ENCODE results near the gene NOC2L. TPM values are rescaled to one million over a fixed set of nuclear protein-coding genes. Genes with fewer than 3 reads are reported as not detected.

Gene NOC2L
- total and polyA plus RNA-seq, 2 experiments from 2014 or later = 95.4 to 119 TPM

GRCh38 chr1:1004420-1004779, 45.3 kb upstream of the NOC2L start:
- H3K27me3 ChIP-seq = peaks cover 4% of the 10 kb centered on the region
- no peaks in the 10 kb centered on the region for H3K9me3 ChIP-seq (ENCODE audit: low read depth)
- no peaks in the 10 kb centered on the region for H3K36me3 ChIP-seq
- H3K27ac ChIP-seq = peak overlapping the region; percentile 84
- H3K4me3 ChIP-seq = no peak overlapping the region
- TF ChIP-seq CTCF (IDR thresholded peaks at IDR 0.05; ENCODE audit: low read depth, low read length) = no peak
- peaks cover 27% of the 10 kb centered on the region for H3K4me1 ChIP-seq (ENCODE audit: low read depth)
- DNase-seq (ENCODE audit: low read depth in 1 of 2, low spot score in 1 of 2) = no peak

GRCh38 chr1:1003618-1004419, 44.8 kb upstream of the NOC2L start:
- Histone ChIP-seq H3K27me3 (peaks cover 9% of the 10 kb centered on the region), H3K9me3 (ENCODE audit: low read depth) (no peaks in the 10 kb centered on the region), H3K4me3 (no peak overlapping the region), H3K4me1 (ENCODE audit: low read depth) (peaks cover 27% of the 10 kb centered on the region), H3K36me3 (no peaks in the 10 kb centered on the region), H3K27ac (no peak overlapping the region)
- DNase-seq (ENCODE audit: low read depth in 1 of 2, low spot score in 1 of 2) = no peak
- TF ChIP-seq CTCF (IDR thresholded peaks at IDR 0.05; ENCODE audit: low read depth, low read length) = no peak

GRCh38 chr1:1001057-1001783, 42.2 kb upstream of the NOC2L start:
- peak overlapping the region; percentile 39 for H3K4me3 ChIP-seq
- TF ChIP-seq CTCF (IDR thresholded peaks at IDR 0.05; ENCODE audit: low read depth, low read length) = no peak
- no peaks in the 10 kb centered on the region for H3K9me3 ChIP-seq (ENCODE audit: low read depth)
- H3K27ac ChIP-seq = peak overlapping the region; percentile 99
- peaks cover 31% of the 10 kb centered on the region for H3K27me3 ChIP-seq
- H3K36me3 ChIP-seq = no peaks in the 10 kb centered on the region
- DNase-seq (ENCODE audit: low read depth in 1 of 2, low spot score in 1 of 2) = no peak
- H3K4me1 ChIP-seq (ENCODE audit: low read depth) = peaks cover 26% of the 10 kb centered on the region

GRCh38 chr1:1000357-1001056, 41.5 kb upstream of the NOC2L start:
- Histone ChIP-seq H3K9me3 (ENCODE audit: low read depth) (no peaks in the 10 kb centered on the region), H3K4me3 (peak overlapping the region; percentile 39), H3K4me1 (ENCODE audit: low read depth) (peaks cover 19% of the 10 kb centered on the region), H3K36me3 (no peaks in the 10 kb centered on the region), H3K27me3 (peaks cover 37% of the 10 kb centered on the region), H3K27ac (peak overlapping the region; percentile 99)
- peak; percentile 88 to 91 for DNase-seq (ENCODE audit: low read depth in 1 of 2, low spot score in 1 of 2)
- TF ChIP-seq CTCF (IDR thresholded peaks at IDR 0.05; ENCODE audit: low read depth, low read length) = no peak

GRCh38 chr1:999725-1000356, 40.8 kb upstream of the NOC2L start, which contains the start of gene HES4:
HES4 (minus strand) TSS chr1:1000097; CDS start chr1:999973, 124 bp downstream.
- peak; percentile 96 to 97 for DNase-seq (ENCODE audit: low read depth in 1 of 2, low spot score in 1 of 2)
- H3K36me3 ChIP-seq = no peaks in the 10 kb centered on the region
- H3K4me1 ChIP-seq (ENCODE audit: low read depth) = peaks cover 13% of the 10 kb centered on the region
- peaks cover 43% of the 10 kb centered on the region for H3K27me3 ChIP-seq
- TF ChIP-seq CTCF (IDR thresholded peaks at IDR 0.05; ENCODE audit: low read depth, low read length) = no peak
- peak within 1 kb of the TSS; percentile 99 for H3K27ac ChIP-seq
- no peaks in the 10 kb centered on the region for H3K9me3 ChIP-seq (ENCODE audit: low read depth)
- H3K4me3 ChIP-seq = peak within 1 kb of the TSS; percentile 39
